NCI-H82 treated with DMSO at 0.1 percent for 48 hours (cell line): ENCODE measurements around the gene NOPCHAP1.

Experiments
- DNase-seq: peaks from one replicate; lab custom pipeline; 2025; ENCODE audit not compliant: unreplicated experiment; lab: John Stamatoyannopoulos, UW

NOPCHAP1 gene

GRCh38 chr12:105018012-105018411 lies 31.9 kb downstream of the NOPCHAP1 start:
- DNase-seq, result no peak

- peak; percentile 10 for DNase-seq
These were observed 32.7 kb downstream of the NOPCHAP1 start for GRCh38 chr12:105018776-105019175.

- no peak for DNase-seq
These were observed 34.3 kb downstream of the NOPCHAP1 start for GRCh38 chr12:105020241-105020962.

GRCh38 chr12:105024928-105025327 lies 38.8 kb downstream of the NOPCHAP1 start:
- no peak for DNase-seq

- no peak for DNase-seq
These were observed 39.8 kb downstream of the NOPCHAP1 start for GRCh38 chr12:105025890-105026289.

- no peak for DNase-seq
These were observed 40.3 kb downstream of the NOPCHAP1 start for GRCh38 chr12:105026411-105026810.

GRCh38 chr12:105030820-105031807 lies 45.0 kb downstream of the NOPCHAP1 start:
- DNase-seq, result no peak

GRCh38 chr12:105032703-105033357 lies 46.7 kb downstream of the NOPCHAP1 start:
- no peak for DNase-seq

- no peak for DNase-seq
These were observed 47.7 kb downstream of the NOPCHAP1 start for GRCh38 chr12:105033851-105034250.
